HL-60 (cell line): ENCODE measurements around the gene BTBD9.

Experiments used
- CTCF ChIP-seq: IDR thresholded peaks from one replicate; pipeline ENCODE4 v1.5.1; 2011; ENCODE audit warnings: low read length, control low read depth, inconsistent platforms; ENCODE audit not compliant: insufficient read depth
- POLR2AphosphoS5 ChIP-seq: IDR thresholded peaks from 2 replicates; pipeline ENCODE4 v1.6.1; 2012; ENCODE audit warnings: low read depth
- SPI1 ChIP-seq: IDR thresholded peaks from 2 replicates; pipeline ENCODE4 v1.6.1; 2012; ENCODE audit warnings: low read depth, mild to moderate bottlenecking, borderline replicate concordance
- TF ChIP-seq, protein P1 (sequence below): IDR thresholded peaks from 2 replicates; pipeline ENCODE4 v1.6.1; 2012; ENCODE audit warnings: low read depth; ENCODE audit not compliant: insufficient replicate concordance

DNA sequence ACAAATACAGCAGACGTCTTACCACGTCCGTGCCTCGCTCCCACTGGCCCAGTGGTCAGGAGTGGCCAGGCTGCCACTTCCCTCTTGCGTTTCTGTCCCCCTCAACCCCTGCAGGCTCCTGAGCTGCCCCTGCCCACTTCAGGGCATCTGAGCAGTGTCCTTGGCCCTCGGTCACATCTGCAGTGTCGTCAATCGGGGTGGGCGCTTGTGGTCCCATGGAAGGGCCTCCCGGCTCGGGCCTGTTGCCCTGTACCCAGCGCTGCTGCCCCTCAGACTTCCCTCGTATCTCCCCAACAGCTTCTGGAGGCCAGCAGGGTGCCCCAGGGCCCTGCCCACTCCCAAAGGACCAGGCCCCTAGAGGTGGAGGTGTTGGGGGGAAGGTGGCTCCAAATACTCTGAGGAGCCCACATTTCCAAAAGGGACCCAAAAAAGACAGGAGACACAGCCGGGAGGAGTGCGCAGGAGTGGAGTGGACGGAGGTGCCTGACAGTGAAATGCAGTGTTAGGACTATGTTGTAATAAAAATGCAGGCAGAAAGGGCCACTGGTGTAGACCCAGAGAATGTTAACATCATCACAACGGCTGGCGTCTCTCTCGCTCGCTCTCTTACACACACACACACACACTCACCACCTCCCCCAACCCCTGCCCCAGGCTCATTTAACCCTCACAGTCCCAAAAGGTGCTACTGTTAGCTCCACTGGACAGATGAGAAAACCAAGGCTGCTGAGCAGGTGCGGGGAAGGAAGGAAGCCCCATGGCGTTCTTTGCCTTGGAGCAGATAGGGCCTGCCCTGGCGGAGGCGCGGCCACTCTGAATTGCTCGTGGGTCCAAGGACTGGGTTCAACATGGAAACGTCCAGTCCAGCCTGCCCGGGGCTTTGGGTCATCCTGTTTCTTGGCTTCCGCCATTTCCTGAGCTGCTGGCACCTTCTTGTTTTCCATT, 476.3 kb downstream of the BTBD9 start:
- TF ChIP-seq CTCF: no peak
- TF ChIP-seq SPI1: no peak
- no peak for TF ChIP-seq POLR2AphosphoS5
- TF ChIP-seq, protein P1, sequence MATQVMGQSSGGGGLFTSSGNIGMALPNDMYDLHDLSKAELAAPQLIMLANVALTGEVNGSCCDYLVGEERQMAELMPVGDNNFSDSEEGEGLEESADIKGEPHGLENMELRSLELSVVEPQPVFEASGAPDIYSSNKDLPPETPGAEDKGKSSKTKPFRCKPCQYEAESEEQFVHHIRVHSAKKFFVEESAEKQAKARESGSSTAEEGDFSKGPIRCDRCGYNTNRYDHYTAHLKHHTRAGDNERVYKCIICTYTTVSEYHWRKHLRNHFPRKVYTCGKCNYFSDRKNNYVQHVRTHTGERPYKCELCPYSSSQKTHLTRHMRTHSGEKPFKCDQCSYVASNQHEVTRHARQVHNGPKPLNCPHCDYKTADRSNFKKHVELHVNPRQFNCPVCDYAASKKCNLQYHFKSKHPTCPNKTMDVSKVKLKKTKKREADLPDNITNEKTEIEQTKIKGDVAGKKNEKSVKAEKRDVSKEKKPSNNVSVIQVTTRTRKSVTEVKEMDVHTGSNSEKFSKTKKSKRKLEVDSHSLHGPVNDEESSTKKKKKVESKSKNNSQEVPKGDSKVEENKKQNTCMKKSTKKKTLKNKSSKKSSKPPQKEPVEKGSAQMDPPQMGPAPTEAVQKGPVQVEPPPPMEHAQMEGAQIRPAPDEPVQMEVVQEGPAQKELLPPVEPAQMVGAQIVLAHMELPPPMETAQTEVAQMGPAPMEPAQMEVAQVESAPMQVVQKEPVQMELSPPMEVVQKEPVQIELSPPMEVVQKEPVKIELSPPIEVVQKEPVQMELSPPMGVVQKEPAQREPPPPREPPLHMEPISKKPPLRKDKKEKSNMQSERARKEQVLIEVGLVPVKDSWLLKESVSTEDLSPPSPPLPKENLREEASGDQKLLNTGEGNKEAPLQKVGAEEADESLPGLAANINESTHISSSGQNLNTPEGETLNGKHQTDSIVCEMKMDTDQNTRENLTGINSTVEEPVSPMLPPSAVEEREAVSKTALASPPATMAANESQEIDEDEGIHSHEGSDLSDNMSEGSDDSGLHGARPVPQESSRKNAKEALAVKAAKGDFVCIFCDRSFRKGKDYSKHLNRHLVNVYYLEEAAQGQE: no peak
